GM15510 (cell line): ENCODE results near the gene KIF2A.

Source experiments
- POLR2A ChIP-seq: IDR thresholded peaks from 3 replicates; pipeline ENCODE4 v1.6.1; 2011; ENCODE audit warnings: borderline replicate concordance; ENCODE audit not compliant: insufficient read length; ENCODE audit errors: extremely low read depth

The KIF2A gene

GRCh38 chr5:62305715-62306322 lies at the start of gene KIF2A:
Gene KIF2A, plus strand, starts transcription at chr5:62306206. Its CDS starts 267 bp downstream, at chr5:62306473.
- peak; percentile 79 for TF ChIP-seq POLR2A

GRCh38 chr5:62257020-62257367 lies 49.0 kb upstream of the KIF2A start:
- TF ChIP-seq POLR2A: no peak

DNA sequence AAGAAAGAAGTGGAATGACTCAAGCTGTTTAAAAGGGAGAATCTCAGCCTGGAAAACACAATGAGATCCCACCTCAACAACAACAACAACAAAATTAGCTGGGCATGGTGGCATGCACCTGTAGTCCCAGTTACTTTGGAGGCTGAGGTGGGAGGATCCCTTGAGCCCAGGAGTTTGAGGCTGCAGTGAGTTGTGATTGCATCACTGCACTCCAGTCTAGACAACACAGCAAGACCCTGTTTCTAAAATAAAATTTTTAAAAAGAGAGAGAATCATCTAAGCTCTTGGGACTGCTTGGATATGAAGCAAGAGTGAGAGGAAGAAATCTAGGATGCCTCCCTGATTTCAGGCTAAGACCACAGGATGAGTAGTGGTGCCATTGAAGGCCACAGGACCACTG lies 47.4 kb upstream of the KIF2A start:
- no peak for TF ChIP-seq POLR2A

GRCh38 chr5:62259699-62260250 lies 46.2 kb upstream of the KIF2A start:
- TF ChIP-seq POLR2A: no peak

- TF ChIP-seq POLR2A: no peak
Observed at GRCh38 chr5:62260513-62260912, 45.5 kb upstream of the KIF2A start.

- TF ChIP-seq POLR2A: no peak
Observed at GRCh38 chr5:62263401-62263800, 42.6 kb upstream of the KIF2A start.

GRCh38 chr5:62265648-62266112 lies 40.3 kb upstream of the KIF2A start:
- no peak for TF ChIP-seq POLR2A

DNA sequence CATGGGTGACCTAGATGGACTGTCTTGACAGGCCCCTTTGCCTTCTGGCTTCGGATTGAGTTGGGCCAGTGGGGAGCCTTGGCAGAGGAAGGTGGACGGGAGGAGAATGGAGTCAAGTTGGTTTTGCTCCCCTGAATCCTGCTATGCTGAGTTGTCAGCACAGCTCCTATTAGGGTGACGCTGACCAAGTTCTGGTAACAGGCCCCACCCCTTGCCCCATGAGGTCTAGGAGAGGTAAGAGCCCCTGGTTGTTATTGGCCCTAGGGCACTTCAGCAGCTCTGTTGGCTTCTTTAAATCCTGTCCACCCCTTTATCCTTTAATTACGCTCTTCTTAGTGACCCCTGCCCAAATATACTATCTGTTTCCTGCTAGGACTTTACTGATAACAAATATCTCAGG lies 39.4 kb upstream of the KIF2A start:
- TF ChIP-seq POLR2A: no peak

- TF ChIP-seq POLR2A: no peak
Observed at GRCh38 chr5:62268234-62268633, 37.8 kb upstream of the KIF2A start.

DNA sequence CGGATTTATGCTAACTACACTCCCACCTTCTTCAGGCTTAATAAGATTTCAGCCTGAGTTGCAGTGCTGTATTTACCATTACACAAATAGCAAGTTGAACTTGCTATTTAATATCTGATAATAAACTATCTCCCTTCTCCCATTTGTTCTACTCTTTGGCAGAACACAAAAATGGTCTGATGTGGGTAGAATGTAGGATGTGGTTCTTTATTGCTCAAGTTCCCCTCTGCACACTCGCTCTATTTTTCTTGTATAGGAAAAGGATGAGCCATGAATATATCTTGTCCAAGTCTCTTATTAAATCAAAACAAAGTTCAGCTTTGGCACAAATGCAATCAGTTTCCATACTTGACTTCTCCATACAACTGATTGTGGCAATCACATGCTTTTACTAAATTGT lies 37.2 kb upstream of the KIF2A start:
- TF ChIP-seq POLR2A: no peak

DNA sequence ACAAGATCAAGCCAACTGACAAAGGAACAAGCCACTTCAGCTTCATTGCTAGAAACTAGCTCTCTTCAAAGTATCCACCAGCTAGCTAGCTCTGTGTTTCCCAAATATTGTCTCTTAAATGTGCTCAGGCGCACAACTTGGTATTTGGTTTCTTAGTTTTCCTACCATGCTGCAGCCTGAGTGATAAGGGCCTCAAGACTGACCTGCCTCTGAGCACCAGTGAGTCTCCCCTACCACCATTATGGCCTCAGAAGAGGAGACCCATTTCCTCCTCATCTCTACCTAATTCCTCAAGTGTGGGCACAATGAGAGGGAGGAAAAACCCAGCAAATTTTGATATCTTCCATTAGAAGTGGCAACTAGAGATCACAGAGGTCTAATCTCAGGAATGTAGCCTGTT lies 34.6 kb upstream of the KIF2A start:
- TF ChIP-seq POLR2A: no peak

GRCh38 chr5:62271870-62272269 lies 34.1 kb upstream of the KIF2A start:
- no peak for TF ChIP-seq POLR2A

- no peak for TF ChIP-seq POLR2A
Observed at GRCh38 chr5:62273687-62274086, 32.3 kb upstream of the KIF2A start.

DNA sequence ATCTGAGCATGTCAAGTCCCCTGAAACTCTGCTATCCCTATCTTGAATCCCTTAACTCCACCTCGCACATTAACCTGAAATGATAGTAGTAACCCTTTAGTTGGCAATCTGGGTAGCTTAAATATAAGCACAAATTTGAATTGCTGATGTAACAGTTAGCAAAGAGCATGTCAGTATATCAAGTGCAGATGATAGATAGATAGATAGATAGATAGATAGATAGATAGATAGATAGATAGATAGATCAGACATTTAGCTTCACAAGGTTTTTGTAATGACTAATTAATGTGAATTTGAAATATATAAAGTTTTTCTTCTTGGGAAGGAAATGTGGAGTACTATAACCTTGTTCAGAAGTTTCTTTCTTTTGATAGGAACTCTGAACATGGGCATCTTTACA lies 30.4 kb upstream of the KIF2A start:
- TF ChIP-seq POLR2A: no peak

GRCh38 chr5:62281411-62281810 lies 24.6 kb upstream of the KIF2A start:
- TF ChIP-seq POLR2A: no peak

DNA sequence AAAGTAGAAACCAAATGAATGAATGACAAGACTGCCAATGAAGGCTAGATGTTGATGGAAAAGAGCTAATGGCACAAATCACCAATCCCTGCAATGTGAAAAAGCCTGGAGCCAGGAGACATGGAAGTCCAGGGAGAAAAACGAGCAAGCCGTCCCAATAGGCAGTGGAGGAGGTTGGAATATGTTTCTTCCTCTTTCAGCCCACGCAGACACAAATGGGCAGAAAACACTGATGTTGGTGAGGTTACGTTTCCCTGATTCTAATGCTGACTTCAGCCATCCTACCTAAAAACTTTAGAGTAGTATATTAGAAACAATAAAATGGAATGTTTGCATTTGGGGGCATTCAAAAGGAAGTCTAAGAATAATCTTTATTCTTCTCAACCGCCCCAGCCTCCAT lies 23.9 kb upstream of the KIF2A start:
- no peak for TF ChIP-seq POLR2A

- no peak for TF ChIP-seq POLR2A
Observed at GRCh38 chr5:62283005-62283404, 23.0 kb upstream of the KIF2A start.
